ENCODE results near the gene RAB11B. TPM values are rescaled to one million over a fixed set of nuclear protein-coding genes. Genes with fewer than 3 reads are reported as not detected.
A peak's percentile ranks its signal among the peaks of the same experiment; 100 is the strongest.

Gene RAB11B
- total RNA-seq, 1 donor from 2014 or later, result 100 TPM

DNA sequence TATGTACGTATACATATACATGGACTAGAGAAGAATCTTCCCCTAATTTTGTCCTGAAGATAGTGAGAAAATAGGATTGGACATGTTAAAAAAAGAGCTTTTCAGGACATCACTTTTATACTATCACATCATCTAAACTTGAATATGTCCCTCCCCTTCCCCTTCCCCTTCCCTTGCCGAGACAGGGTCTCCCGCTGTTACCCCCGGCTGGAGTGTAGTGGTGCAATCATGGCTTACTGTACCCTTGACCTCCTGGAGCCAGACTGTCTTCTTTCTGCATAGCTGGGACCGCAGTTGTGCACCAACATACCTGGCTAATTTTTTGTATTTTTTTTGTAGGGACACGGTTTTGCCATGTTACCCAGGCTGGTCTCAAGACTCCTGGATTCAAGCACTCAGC lies 61.2 kb downstream of the RAB11B start:
- ChIA-PET CTCF (interaction anchor here (0.6 kb wide), 1 partner anchor 347 kb away, joined by 3 read pairs; no protein-coding TSS in a partner anchor), POLR2A (interaction anchor here (0.5 kb wide), 1 partner anchor 14 kb away, joined by 3 read pairs; no protein-coding TSS in a partner anchor)
- TF ChIP-seq, protein P1, sequence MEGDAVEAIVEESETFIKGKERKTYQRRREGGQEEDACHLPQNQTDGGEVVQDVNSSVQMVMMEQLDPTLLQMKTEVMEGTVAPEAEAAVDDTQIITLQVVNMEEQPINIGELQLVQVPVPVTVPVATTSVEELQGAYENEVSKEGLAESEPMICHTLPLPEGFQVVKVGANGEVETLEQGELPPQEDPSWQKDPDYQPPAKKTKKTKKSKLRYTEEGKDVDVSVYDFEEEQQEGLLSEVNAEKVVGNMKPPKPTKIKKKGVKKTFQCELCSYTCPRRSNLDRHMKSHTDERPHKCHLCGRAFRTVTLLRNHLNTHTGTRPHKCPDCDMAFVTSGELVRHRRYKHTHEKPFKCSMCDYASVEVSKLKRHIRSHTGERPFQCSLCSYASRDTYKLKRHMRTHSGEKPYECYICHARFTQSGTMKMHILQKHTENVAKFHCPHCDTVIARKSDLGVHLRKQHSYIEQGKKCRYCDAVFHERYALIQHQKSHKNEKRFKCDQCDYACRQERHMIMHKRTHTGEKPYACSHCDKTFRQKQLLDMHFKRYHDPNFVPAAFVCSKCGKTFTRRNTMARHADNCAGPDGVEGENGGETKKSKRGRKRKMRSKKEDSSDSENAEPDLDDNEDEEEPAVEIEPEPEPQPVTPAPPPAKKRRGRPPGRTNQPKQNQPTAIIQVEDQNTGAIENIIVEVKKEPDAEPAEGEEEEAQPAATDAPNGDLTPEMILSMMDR (IDR thresholded peaks at IDR 0.05), result no peak
- intact Hi-C loops (cut with micrococcal nuclease), result no loop called here
- peaks cover 80% of the 10 kb centered on the region for H3K4me1 Mint-ChIP-seq
- H3K9me3 Mint-ChIP-seq, result no peaks in the 10 kb centered on the region
- peak overlapping the region; percentile 24 for H3K27ac Mint-ChIP-seq
- no peaks in the 10 kb centered on the region for H3K27me3 Mint-ChIP-seq
- ATAC-seq (ENCODE audit: low read depth) (no peak), DNase-seq (no peak)
- peaks cover 65% of the 10 kb centered on the region for H3K36me3 Mint-ChIP-seq (ENCODE audit: low read depth)
- no peak overlapping the region for H3K4me3 Mint-ChIP-seq

DNA sequence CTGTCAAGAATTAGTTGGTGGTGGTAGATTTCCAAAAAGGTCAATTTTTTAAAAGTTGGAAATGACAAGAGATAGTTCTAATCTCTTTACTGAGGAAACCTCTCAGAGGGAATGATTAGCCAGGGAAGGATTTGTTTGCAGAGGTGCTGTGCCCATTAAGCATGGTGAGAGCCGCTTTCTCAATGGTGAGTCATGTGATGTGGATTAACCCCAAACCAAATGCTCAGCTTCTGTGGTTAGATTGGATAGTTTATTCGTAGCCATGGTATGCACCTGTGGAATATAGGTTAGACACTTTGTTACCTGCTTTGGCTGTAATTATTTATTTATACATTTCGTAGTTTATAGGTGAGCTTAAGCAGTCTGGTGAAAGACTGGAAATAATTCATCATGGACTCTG lies 61.7 kb downstream of the RAB11B start:
- H3K4me1 Mint-ChIP-seq, result peaks cover 81% of the 10 kb centered on the region
- H3K9me3 Mint-ChIP-seq, result no peaks in the 10 kb centered on the region
- H3K36me3 Mint-ChIP-seq (ENCODE audit: low read depth), result peaks cover 65% of the 10 kb centered on the region
- ChIA-PET CTCF (interaction anchor here (0.6 kb wide), 1 partner anchor 348 kb away, joined by 3 read pairs; no protein-coding TSS in a partner anchor), POLR2A (interaction anchor here (0.5 kb wide), 1 partner anchor 15 kb away, joined by 3 read pairs; no protein-coding TSS in a partner anchor)
- TF ChIP-seq, protein P1 (IDR thresholded peaks at IDR 0.05), result no peak
- H3K4me3 Mint-ChIP-seq, result peak overlapping the region; percentile 11
- H3K27ac Mint-ChIP-seq, result peak overlapping the region; percentile 24
- ATAC-seq (ENCODE audit: low read depth), result no peak
- no peaks in the 10 kb centered on the region for H3K27me3 Mint-ChIP-seq
- intact Hi-C loops (cut with micrococcal nuclease), result no loop called here
- no peak for DNase-seq

GRCh38 chr19:8452446-8453123 lies 62.4 kb downstream of the RAB11B start:
- no peak for ATAC-seq (ENCODE audit: low read depth)

GRCh38 chr19:8453616-8454015 lies 63.5 kb downstream of the RAB11B start:
- Mint-ChIP-seq H3K9me3 (no peaks in the 10 kb centered on the region), H3K4me3 (no peak overlapping the region)

More at GRCh38 chr19:8452446-8453123, 62.4 kb downstream of the RAB11B start:
- intact Hi-C loops (cut with micrococcal nuclease), result no loop called here
- TF ChIP-seq, protein P1 (IDR thresholded peaks at IDR 0.05), result no peak
- POLR2A ChIA-PET, result interaction anchor here (0.6 kb wide), 1 partner anchor 127 kb away, joined by 3 read pairs; no protein-coding TSS in a partner anchor
- DNase-seq, result no peak
- CTCF ChIA-PET, result no interaction called here
- Mint-ChIP-seq H3K27ac (no peak overlapping the region), H3K4me1 (peaks cover 78% of the 10 kb centered on the region), H3K4me3 (no peak overlapping the region), H3K36me3 (ENCODE audit: low read depth) (peaks cover 65% of the 10 kb centered on the region), H3K9me3 (no peaks in the 10 kb centered on the region), H3K27me3 (no peaks in the 10 kb centered on the region)

More at GRCh38 chr19:8453616-8454015, 63.5 kb downstream of the RAB11B start:
- POLR2A ChIA-PET, result interaction anchor here (0.6 kb wide), 2 partner anchors 21 to 126 kb away, joined by 3 read pairs; no protein-coding TSS in a partner anchor
- ATAC-seq (ENCODE audit: low read depth), result no peak
- Mint-ChIP-seq H3K27ac (peak overlapping the region; percentile 18), H3K27me3 (no peaks in the 10 kb centered on the region), H3K4me1 (peaks cover 82% of the 10 kb centered on the region), H3K36me3 (ENCODE audit: low read depth) (peaks cover 69% of the 10 kb centered on the region)
- intact Hi-C loops (cut with micrococcal nuclease), result no loop called here
- CTCF ChIA-PET, result no interaction called here
- no peak for DNase-seq
- TF ChIP-seq, protein P1 (IDR thresholded peaks at IDR 0.05), result no peak

Other genes with a start within 250 kb of the RAB11B start
- gene FBN3, start 240.8 kb upstream of the RAB11B start, total RNA-seq, result not detected in 2 replicates
- gene CERS4, start 181.0 kb upstream of the RAB11B start, total RNA-seq, result 112 and 114 TPM in 2 replicates
- gene CD320, start 82.0 kb upstream of the RAB11B start, total RNA-seq, result 23.7 and 24.6 TPM in 2 replicates
- 31.1 and 35.8 TPM in 2 replicates for gene NDUFA7, start 69.0 kb upstream of the RAB11B start, total RNA-seq
- 3,149 and 3,168 TPM in 2 replicates for gene RPS28, start 68.9 kb upstream of the RAB11B start, total RNA-seq
- gene KANK3, start 47.1 kb upstream of the RAB11B start, total RNA-seq, result 0.07 and 0.29 TPM in 2 replicates
- gene ANGPTL4, start 26.2 kb upstream of the RAB11B start, total RNA-seq, result not detected in 2 replicates
- 24.8 and 25.6 TPM in 2 replicates for gene MARCHF2, start 22.9 kb downstream of the RAB11B start, total RNA-seq
- gene HNRNPM, start 54.6 kb downstream of the RAB11B start, total RNA-seq, result 282 and 287 TPM in 2 replicates
- gene PRAM1, start 112.3 kb downstream of the RAB11B start, total RNA-seq, result 0.29 and 0.49 TPM in 2 replicates
- 28.6 and 32.8 TPM in 2 replicates for gene ZNF414, start 123.8 kb downstream of the RAB11B start, total RNA-seq
- gene MYO1F, start 187.1 kb downstream of the RAB11B start, total RNA-seq, result 57.4 and 63.8 TPM in 2 replicates
- 0.17 and 0.33 TPM in 2 replicates for gene ADAMTS10, start 220.4 kb downstream of the RAB11B start, total RNA-seq
- not detected in 2 replicates for gene NFILZ, start 240.3 kb downstream of the RAB11B start, total RNA-seq

All from activated B cell treated with CpG ODN at 0.5 μM for 24 hours (primary cell).